Measurements from ENCODE around the gene ST8SIA6.

DNA sequence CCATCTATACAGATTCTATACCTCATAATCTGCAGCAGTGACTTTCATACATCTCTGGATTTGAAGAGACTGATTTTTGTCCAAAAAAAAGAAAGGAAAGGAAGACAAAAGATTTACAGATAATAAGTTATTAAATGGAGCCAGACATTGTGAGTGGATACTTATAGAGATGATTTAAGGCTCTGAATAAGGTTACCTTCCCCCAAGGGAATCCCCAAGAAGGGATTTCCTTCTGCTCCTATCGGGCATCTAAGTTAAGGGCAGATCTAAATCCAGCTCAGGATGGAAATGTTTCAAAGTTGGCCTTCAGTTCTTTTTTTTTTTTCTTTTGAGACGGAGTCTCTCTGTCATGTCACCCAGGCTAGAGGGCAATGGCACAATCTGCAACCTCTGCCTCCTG, 97.6 kb downstream of the ST8SIA6 start:
- TF ChIP-seq CEBPB (IDR thresholded peaks at IDR 0.05) (no peak), EP300 (IDR thresholded peaks at IDR 0.05; ENCODE audit: borderline replicate concordance) (no peak), TEAD4 (IDR thresholded peaks at IDR 0.05) (no peak), TCF12 (IDR thresholded peaks at IDR 0.05; ENCODE audit: low read depth) (no peak), NFIC (IDR thresholded peaks at IDR 0.05) (no peak), YY1 (IDR thresholded peaks at IDR 0.05; ENCODE audit: low read depth) (no peak), RAD21 (IDR thresholded peaks at IDR 0.05; ENCODE audit: low read depth) (no peak), TAF1 (IDR thresholded peaks at IDR 0.05; ENCODE audit: low read depth) (no peak)
- TF ChIP-seq, protein P1, sequence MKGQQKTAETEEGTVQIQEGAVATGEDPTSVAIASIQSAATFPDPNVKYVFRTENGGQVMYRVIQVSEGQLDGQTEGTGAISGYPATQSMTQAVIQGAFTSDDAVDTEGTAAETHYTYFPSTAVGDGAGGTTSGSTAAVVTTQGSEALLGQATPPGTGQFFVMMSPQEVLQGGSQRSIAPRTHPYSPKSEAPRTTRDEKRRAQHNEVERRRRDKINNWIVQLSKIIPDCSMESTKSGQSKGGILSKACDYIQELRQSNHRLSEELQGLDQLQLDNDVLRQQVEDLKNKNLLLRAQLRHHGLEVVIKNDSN (IDR thresholded peaks at IDR 0.05) = no peak
- TF ChIP-seq, protein P2, sequence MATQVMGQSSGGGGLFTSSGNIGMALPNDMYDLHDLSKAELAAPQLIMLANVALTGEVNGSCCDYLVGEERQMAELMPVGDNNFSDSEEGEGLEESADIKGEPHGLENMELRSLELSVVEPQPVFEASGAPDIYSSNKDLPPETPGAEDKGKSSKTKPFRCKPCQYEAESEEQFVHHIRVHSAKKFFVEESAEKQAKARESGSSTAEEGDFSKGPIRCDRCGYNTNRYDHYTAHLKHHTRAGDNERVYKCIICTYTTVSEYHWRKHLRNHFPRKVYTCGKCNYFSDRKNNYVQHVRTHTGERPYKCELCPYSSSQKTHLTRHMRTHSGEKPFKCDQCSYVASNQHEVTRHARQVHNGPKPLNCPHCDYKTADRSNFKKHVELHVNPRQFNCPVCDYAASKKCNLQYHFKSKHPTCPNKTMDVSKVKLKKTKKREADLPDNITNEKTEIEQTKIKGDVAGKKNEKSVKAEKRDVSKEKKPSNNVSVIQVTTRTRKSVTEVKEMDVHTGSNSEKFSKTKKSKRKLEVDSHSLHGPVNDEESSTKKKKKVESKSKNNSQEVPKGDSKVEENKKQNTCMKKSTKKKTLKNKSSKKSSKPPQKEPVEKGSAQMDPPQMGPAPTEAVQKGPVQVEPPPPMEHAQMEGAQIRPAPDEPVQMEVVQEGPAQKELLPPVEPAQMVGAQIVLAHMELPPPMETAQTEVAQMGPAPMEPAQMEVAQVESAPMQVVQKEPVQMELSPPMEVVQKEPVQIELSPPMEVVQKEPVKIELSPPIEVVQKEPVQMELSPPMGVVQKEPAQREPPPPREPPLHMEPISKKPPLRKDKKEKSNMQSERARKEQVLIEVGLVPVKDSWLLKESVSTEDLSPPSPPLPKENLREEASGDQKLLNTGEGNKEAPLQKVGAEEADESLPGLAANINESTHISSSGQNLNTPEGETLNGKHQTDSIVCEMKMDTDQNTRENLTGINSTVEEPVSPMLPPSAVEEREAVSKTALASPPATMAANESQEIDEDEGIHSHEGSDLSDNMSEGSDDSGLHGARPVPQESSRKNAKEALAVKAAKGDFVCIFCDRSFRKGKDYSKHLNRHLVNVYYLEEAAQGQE (IDR thresholded peaks at IDR 0.05; ENCODE audit: low read depth) = no peak
